NCI-H748 (cell line): ENCODE results near the gene NUP62.
"Not testable (repeated sequence)": the region's sequence is repeated elsewhere in the genome, so short reads cannot be mapped to it uniquely, and the experiment has no call there.

Experiments
- DNase-seq: peaks from one replicate; lab custom pipeline; 2025; ENCODE audit not compliant: unreplicated experiment; lab: John Stamatoyannopoulos, UW

Gene NUP62

GRCh38 chr19:49952479-49952836, 23.2 kb upstream of the NUP62 start:
- DNase-seq: no peak

GRCh38 chr19:49951806-49952478, 22.6 kb upstream of the NUP62 start:
- no peak for DNase-seq

GRCh38 chr19:49950956-49951526, 21.7 kb upstream of the NUP62 start:
- no peak for DNase-seq

GRCh38 chr19:49950590-49950948, 21.3 kb upstream of the NUP62 start:
- DNase-seq: no peak

GRCh38 chr19:49949742-49950589, 20.7 kb upstream of the NUP62 start:
- no peak for DNase-seq

- DNase-seq: peak; percentile 49
Measured at GRCh38 chr19:49946415-49946814, 17.1 kb upstream of the NUP62 start.

GRCh38 chr19:49944567-49944966, 15.3 kb upstream of the NUP62 start:
- DNase-seq: not testable (repeated sequence)

- DNase-seq: no peak
Measured at GRCh38 chr19:49940482-49940791, 11.1 kb upstream of the NUP62 start.

- DNase-seq: no peak
Measured at GRCh38 chr19:49939721-49940481, 10.6 kb upstream of the NUP62 start.

- no peak for DNase-seq
Measured at GRCh38 chr19:49938662-49939061, 9.4 kb upstream of the NUP62 start.

GRCh38 chr19:49937750-49938381, 8.6 kb upstream of the NUP62 start:
- DNase-seq: peak; percentile 87

GRCh38 chr19:49936549-49936948, 7.2 kb upstream of the NUP62 start:
- no peak for DNase-seq

- no peak for DNase-seq
Measured at GRCh38 chr19:49933643-49934042, 4.3 kb upstream of the NUP62 start.

GRCh38 chr19:49932731-49933131, 3.4 kb upstream of the NUP62 start:
- no peak for DNase-seq

- no peak for DNase-seq
Measured at GRCh38 chr19:49932041-49932451, 2.7 kb upstream of the NUP62 start.

GRCh38 chr19:49931293-49932040, 2.2 kb upstream of the NUP62 start:
- DNase-seq: no peak

GRCh38 chr19:49930483-49931011, 1.2 kb upstream of the NUP62 start:
- DNase-seq: peak; percentile 80

- DNase-seq: peak; percentile 98
Measured at GRCh38 chr19:49929611-49930482, 543 bp upstream of the NUP62 start.

GRCh38 chr19:49927526-49928264, 1.6 kb downstream of the NUP62 start:
- DNase-seq: no peak
